Fibroblast of lung (primary cell): Measurements from ENCODE around the gene OLFM3. TPM values are rescaled to one million over a fixed set of nuclear protein-coding genes. Genes with fewer than 3 reads are reported as not detected.

Source experiments
- DNase-seq, 2 donors: peaks; one replicate each; pipeline versions ENCODE4 v3.0.0 to v3.0.0-alpha.2; 2010; ENCODE audit warnings: low read depth in 2 of 2
- H2AFZ ChIP-seq: 2 replicates; pipeline ENCODE4 v1.5.1; 2012; ENCODE audit warnings: low read length, control low read depth, inconsistent platforms
- H3K27ac ChIP-seq: 2 replicates; pipeline ENCODE4 v1.5.1; 2011; ENCODE audit warnings: low read length, control low read depth; ENCODE audit not compliant: insufficient read depth
- H3K27me3 ChIP-seq: 2 replicates; pipeline ENCODE4 v1.5.1; 2011; ENCODE audit warnings: mild to moderate bottlenecking, low read length; ENCODE audit not compliant: control insufficient read depth, insufficient read depth
- H3K36me3 ChIP-seq: 2 replicates; pipeline ENCODE4 v1.5.1; 2011; ENCODE audit warnings: low read length; ENCODE audit not compliant: control insufficient read depth, insufficient read depth
- H3K4me1 ChIP-seq: 2 replicates; pipeline ENCODE4 v1.5.1; 2011; ENCODE audit warnings: low read length; ENCODE audit not compliant: control insufficient read depth, insufficient read depth; ENCODE audit errors: extremely low read depth
- H3K4me2 ChIP-seq: 2 replicates; pipeline ENCODE4 v1.5.1; 2011; ENCODE audit warnings: low read length, control low read depth; ENCODE audit not compliant: insufficient read depth; ENCODE audit errors: extremely low read depth
- H3K4me3 ChIP-seq, 4 experiments: fragments of 200-600 bp in 1 of 4; sonication (generic) in 1 of 4; replicated peaks in 1 of 4; 2 replicates each; pipeline ENCODE4 v1.5.1; 2011 to 2016; ENCODE audit warnings: low read length in 4 of 4, low read depth in 3 of 4, mild to moderate bottlenecking in 3 of 4, control low read depth in 2 of 4, inconsistent platforms in 1 of 4, mixed read lengths in 1 of 4; ENCODE audit not compliant: insufficient read depth in 1 of 4; ENCODE audit errors: control extremely low read depth in 1 of 4
- H3K79me2 ChIP-seq: 2 replicates; pipeline ENCODE4 v1.5.1; 2012; ENCODE audit warnings: mild to moderate bottlenecking, low read length, inconsistent platforms; ENCODE audit not compliant: control insufficient read depth, insufficient read depth
- H3K9ac ChIP-seq: 2 replicates; pipeline ENCODE4 v1.5.1; 2011; ENCODE audit warnings: mild to moderate bottlenecking, low read length, control low read depth; ENCODE audit not compliant: insufficient read depth
- H3K9me3 ChIP-seq: 2 replicates; pipeline ENCODE4 v1.5.1; 2012; ENCODE audit warnings: low read depth, low read length; ENCODE audit not compliant: control insufficient read depth, insufficient read depth
- H4K20me1 ChIP-seq: 2 replicates; pipeline ENCODE4 v1.5.1; 2011; ENCODE audit warnings: low read length; ENCODE audit not compliant: control insufficient read depth, insufficient read depth; ENCODE audit errors: extremely low read depth
- EZH2 ChIP-seq: IDR thresholded peaks from 2 replicates; pipeline ENCODE4 v1.5.1; 2012; ENCODE audit warnings: low read length, control low read depth, mild to moderate bottlenecking; ENCODE audit errors: missing control alignments
- polyA minus RNA-seq: library from RNA; depleted of rRNA, polyadenylated mRNA; stranded (reverse); fragments of >200 nt; gene quantifications from 2 replicates; pipeline ENCODE4 v1.2.3, GENCODE V29; 2011; ENCODE audit warnings: low replicate concordance
- polyA plus RNA-seq, 2 donors: library from polyadenylated mRNA; depleted of rRNA in 1 of 2; stranded (reverse) in 1 of 2; unstranded in 1 of 2; fragments of >200 nt; gene quantifications; 2 replicates each; pipeline ENCODE4 v1.2.1, GENCODE V29; 2011 to 2012; ENCODE audit warnings: missing spikeins in 1 of 2
- total RNA-seq: library from RNA; depleted of rRNA; stranded (reverse); fragments of >200 nt; gene quantifications from 2 replicates; pipeline ENCODE4 v1.2.1, GENCODE V29; 2014
- TF ChIP-seq, protein P1 (sequence below), 2 donors: IDR thresholded peaks in 1 of 2; conservative IDR thresholded peaks in 1 of 2; 1 replicate in 1 of 2; 2 replicates in 1 of 2; pipeline ENCODE4 v1.5.1; 2011 to 2012; ENCODE audit warnings: low read length in 2 of 2, control low read depth in 1 of 2, inconsistent platforms in 1 of 2, low read depth in 1 of 2, mild to moderate bottlenecking in 1 of 2

OLFM3 gene
- total RNA-seq (not detected in 2 replicates), polyA plus RNA-seq (not detected in 2 replicates), polyA minus RNA-seq (not detected in 2 replicates)
- not detected in 2 replicates for polyA plus RNA-seq (2012)

DNA sequence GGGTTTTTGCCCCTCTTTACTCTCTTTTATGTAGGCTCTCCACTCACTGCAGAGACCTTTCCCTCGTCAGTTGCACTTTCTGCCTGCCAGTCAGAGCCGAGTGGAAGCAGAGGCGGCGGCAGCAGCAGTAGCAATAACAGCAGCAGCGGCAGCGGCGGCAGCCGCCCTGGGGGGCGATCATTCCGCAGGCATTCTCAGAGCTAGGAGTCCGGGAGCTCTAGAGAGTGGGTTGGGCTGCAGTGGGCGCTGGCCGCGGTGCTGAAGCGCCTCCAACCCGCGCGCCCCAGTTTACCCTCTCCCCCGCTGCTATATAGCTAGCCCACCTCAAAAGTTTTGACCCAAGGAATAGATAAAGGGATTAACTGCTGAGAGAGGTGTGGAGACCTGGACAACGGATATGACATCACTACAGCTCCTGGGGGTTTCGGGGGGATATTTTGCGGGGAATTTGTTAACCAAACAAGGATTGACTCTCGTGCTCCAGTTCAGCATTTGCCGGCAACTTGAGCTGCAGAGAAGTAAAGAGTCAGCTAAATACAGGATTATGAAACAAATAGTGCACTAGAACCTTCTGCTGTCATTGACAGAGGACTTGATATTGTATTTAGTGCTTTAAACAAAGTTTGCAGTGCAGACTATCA lies at the start of gene OLFM3:
TSS of gene OLFM3 (minus strand) at position 102 of the 641 bp plus-strand sequence.
- TF ChIP-seq, protein P1, sequence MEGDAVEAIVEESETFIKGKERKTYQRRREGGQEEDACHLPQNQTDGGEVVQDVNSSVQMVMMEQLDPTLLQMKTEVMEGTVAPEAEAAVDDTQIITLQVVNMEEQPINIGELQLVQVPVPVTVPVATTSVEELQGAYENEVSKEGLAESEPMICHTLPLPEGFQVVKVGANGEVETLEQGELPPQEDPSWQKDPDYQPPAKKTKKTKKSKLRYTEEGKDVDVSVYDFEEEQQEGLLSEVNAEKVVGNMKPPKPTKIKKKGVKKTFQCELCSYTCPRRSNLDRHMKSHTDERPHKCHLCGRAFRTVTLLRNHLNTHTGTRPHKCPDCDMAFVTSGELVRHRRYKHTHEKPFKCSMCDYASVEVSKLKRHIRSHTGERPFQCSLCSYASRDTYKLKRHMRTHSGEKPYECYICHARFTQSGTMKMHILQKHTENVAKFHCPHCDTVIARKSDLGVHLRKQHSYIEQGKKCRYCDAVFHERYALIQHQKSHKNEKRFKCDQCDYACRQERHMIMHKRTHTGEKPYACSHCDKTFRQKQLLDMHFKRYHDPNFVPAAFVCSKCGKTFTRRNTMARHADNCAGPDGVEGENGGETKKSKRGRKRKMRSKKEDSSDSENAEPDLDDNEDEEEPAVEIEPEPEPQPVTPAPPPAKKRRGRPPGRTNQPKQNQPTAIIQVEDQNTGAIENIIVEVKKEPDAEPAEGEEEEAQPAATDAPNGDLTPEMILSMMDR (conservative IDR thresholded peaks at IDR 0.05 in 1 of 2, IDR thresholded peaks at IDR 0.05 in 1 of 2; ENCODE audit: low read depth in 1 of 2, low read length in 2 of 2), result no peak
- no peak for TF ChIP-seq EZH2
- Histone ChIP-seq H3K4me2 (no peak within 1 kb of the TSS), H3K79me2 (no peaks in the 10 kb centered on the region), H3K9ac (no peak within 1 kb of the TSS), H4K20me1 (no peaks in the 10 kb centered on the region), H3K9me3 (no peaks in the 10 kb centered on the region), H2AFZ (no peak within 1 kb of the TSS), H3K27ac (no peak within 1 kb of the TSS), H3K36me3 (no peaks in the 10 kb centered on the region), H3K4me1 (no peaks in the 10 kb centered on the region), H3K27me3 (no peaks in the 10 kb centered on the region), H3K4me3 (no peak within 1 kb of the TSS)
- peak in 1 of 2 donors; percentile 8 for DNase-seq

DNA sequence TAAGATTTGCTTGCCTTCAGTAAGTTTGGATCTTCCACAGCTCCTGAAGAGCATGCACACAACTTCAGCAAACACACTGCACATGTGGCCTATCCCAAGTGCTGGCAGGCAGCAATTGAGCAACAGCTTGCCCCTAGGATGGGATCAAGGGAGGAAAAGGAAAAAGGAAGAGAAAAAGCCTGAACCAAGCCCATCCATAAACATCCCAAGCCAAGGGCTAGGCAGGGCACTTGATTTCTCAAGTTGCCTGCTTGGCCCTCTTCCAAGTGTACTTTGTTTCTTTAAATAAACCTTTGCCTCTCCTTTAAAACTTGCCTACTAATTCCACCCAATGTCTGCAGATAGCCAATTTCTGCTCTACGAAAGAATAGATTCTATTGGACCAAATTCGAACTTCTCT lies 49.0 kb upstream of the OLFM3 start:
- Histone ChIP-seq H3K79me2 (no peaks in the 10 kb centered on the region), H3K9me3 (no peaks in the 10 kb centered on the region), H3K4me3 (no peak overlapping the region), H3K4me1 (no peaks in the 10 kb centered on the region), H3K27me3 (no peaks in the 10 kb centered on the region), H3K9ac (no peak overlapping the region), H3K4me2 (no peak overlapping the region), H4K20me1 (no peaks in the 10 kb centered on the region), H3K36me3 (no peaks in the 10 kb centered on the region), H2AFZ (no peak overlapping the region), H3K27ac (no peak overlapping the region)
- no peak for DNase-seq
- TF ChIP-seq, protein P1 (conservative IDR thresholded peaks at IDR 0.05 in 1 of 2, IDR thresholded peaks at IDR 0.05 in 1 of 2; ENCODE audit: low read depth in 1 of 2, low read length in 2 of 2), result no peak
- no peak for TF ChIP-seq EZH2

DNA sequence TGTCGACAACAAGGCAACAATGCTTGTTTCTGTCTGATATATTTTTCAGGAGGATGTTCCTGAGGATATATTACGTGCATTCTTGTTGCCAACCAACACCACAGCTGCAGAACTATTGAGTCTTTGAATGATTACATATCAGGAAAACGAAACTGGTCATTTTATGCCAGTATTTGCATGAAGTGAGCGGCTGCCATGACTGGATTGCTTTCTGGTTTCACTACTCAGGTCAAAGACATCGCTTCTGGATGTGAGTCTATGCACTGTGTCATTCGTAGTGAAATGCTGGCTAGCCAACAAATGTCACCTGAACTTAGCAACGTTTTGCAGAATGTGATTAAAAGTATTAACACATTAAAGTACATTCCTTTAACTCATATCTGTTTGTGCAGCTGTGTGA lies 35.8 kb upstream of the OLFM3 start:
- H3K79me2 ChIP-seq, result no peaks in the 10 kb centered on the region
- TF ChIP-seq, protein P1 (conservative IDR thresholded peaks at IDR 0.05 in 1 of 2, IDR thresholded peaks at IDR 0.05 in 1 of 2; ENCODE audit: low read depth in 1 of 2, low read length in 2 of 2), result no peak
- no peak for TF ChIP-seq EZH2
- H3K27ac ChIP-seq, result no peak overlapping the region
- no peak for DNase-seq
- H3K9ac ChIP-seq, result no peak overlapping the region
- no peaks in the 10 kb centered on the region for H4K20me1 ChIP-seq
- no peak overlapping the region for H2AFZ ChIP-seq
- H3K4me3 ChIP-seq, result no peak overlapping the region
- no peaks in the 10 kb centered on the region for H3K9me3 ChIP-seq
- no peaks in the 10 kb centered on the region for H3K27me3 ChIP-seq
- no peaks in the 10 kb centered on the region for H3K36me3 ChIP-seq
- H3K4me2 ChIP-seq, result no peak overlapping the region
- no peaks in the 10 kb centered on the region for H3K4me1 ChIP-seq
